Myocyte (in vitro differentiated cells): ENCODE data around the gene CAV1. TPM values are rescaled to one million over a fixed set of nuclear protein-coding genes. Genes with fewer than 3 reads are reported as not detected.
"Not testable (repeated sequence)": the region's sequence is repeated elsewhere in the genome, so short reads cannot be mapped to it uniquely, and the experiment has no call there.

Experiments
- DNase-seq: peaks from one replicate; pipeline ENCODE4 v3.0.0-alpha.2; 2012; ENCODE audit warnings: low read depth
- total RNA-seq: library from RNA; depleted of rRNA; stranded (reverse); fragments of >200 nt; gene quantifications from 2 replicates; pipeline ENCODE4 v1.2.3, GENCODE V29; 2014

The CAV1 gene
- total RNA-seq, 1 donor from 2014 or later = 259 TPM

GRCh38 chr7:116577320-116577871 is 52.6 kb downstream of the CAV1 start:
- peak; percentile 82 for DNase-seq

GRCh38 chr7:116578526-116578925 is 53.7 kb downstream of the CAV1 start:
- DNase-seq = no peak

GRCh38 chr7:116579322-116579721 is 54.5 kb downstream of the CAV1 start:
- no peak for DNase-seq

- no peak for DNase-seq
Observed at GRCh38 chr7:116579835-116580234, 55.0 kb downstream of the CAV1 start.

GRCh38 chr7:116582164-116582732 is 57.4 kb downstream of the CAV1 start:
- peak; percentile 84 for DNase-seq

GRCh38 chr7:116582806-116583444 is 58.1 kb downstream of the CAV1 start:
- DNase-seq = peak; percentile 97

GRCh38 chr7:116583653-116584052 is 58.8 kb downstream of the CAV1 start:
- DNase-seq = peak; percentile 63

- no peak for DNase-seq
Observed at GRCh38 chr7:116584721-116585120, 59.9 kb downstream of the CAV1 start.

- DNase-seq = no peak
Observed at GRCh38 chr7:116585392-116585791, 60.6 kb downstream of the CAV1 start.

GRCh38 chr7:116585967-116586366 is 61.1 kb downstream of the CAV1 start:
- no peak for DNase-seq

GRCh38 chr7:116587200-116587599 is 62.4 kb downstream of the CAV1 start:
- DNase-seq = not testable (repeated sequence)

GRCh38 chr7:116588225-116588624 is 63.4 kb downstream of the CAV1 start:
- DNase-seq = peak; percentile 82

GRCh38 chr7:116588641-116589594 is 64.1 kb downstream of the CAV1 start:
- peak; percentile 86 for DNase-seq

GRCh38 chr7:116591202-116592040 is 66.6 kb downstream of the CAV1 start:
- peak; percentile 59 for DNase-seq

- no peak for DNase-seq
Observed at GRCh38 chr7:116592041-116592355, 67.2 kb downstream of the CAV1 start.

- DNase-seq = no peak
Observed at GRCh38 chr7:116592445-116592844, 67.6 kb downstream of the CAV1 start.

- DNase-seq = peak; percentile 21
Observed at GRCh38 chr7:116593359-116594075, 68.7 kb downstream of the CAV1 start.

GRCh38 chr7:116595063-116595462 is 70.2 kb downstream of the CAV1 start:
- DNase-seq = no peak

GRCh38 chr7:116597384-116597783 is 72.5 kb downstream of the CAV1 start:
- DNase-seq = no peak

GRCh38 chr7:116598278-116598677 is 73.4 kb downstream of the CAV1 start:
- DNase-seq = peak; percentile 45
